Measurements from ENCODE around the gene TRAF2.
"Not testable (repeated sequence)": the region's sequence is repeated elsewhere in the genome, so short reads cannot be mapped to it uniquely, and the experiment has no call there.

Gene TRAF2

DNA sequence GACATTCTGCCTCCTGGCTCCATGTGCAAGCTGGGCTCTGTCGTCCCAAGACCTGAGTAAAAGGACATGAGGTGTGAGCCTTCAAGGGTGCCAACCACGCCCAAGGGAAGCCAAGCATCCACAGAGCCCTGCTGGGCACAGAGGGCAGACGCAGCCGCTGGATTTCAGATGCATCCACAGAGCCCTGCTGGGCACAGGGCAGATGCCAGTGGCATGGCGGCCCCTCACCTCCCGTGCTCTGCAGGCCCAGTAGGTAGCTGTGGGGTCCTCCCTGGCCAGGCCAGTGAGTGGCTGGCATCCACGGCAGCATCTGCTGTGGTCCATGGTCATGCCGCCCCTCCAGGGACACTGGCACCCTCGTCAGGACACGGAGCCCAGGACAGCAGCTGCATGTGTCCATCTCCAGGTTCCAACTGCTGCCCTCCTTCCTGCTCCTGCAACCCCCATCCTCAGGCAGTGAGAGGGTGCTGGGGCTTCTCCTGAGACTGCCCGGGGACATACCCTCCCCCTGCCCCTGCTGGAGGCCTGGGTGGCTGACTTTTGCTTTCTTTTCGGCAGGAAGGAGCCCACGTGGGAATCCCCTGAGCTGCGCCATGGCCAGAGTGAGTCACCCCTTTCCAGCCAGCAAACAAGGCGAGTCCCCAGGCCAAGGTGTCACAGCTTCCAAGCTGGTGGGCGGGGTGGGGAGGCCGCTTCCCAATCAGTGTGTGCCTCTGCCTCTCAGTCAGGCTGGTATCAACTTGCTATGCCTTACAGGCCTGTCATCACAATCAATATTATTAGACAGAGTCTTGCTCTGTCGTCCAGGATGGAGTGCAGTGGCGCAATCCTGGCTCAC, 4.0 kb upstream of the TRAF2 start:
- peak; percentile 91 for DNase-seq

DNA sequence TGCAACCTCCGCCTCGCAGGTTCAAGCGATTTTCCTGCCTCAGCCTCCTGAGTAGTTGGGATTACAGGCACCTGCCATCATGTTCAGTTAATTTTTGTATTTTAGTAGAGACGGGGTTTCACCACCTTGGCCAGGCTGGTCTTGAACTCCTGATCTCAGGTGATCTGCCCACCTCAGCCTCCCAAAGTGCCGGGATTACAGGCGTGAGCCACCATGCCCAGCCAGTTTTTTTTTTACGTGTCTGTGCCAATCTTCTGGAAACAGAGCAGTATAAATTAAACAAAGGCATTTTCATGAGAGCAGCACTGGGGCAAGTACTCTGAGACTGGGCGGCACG, 3.4 kb upstream of the TRAF2 start:
- not testable (repeated sequence) for DNase-seq

DNA sequence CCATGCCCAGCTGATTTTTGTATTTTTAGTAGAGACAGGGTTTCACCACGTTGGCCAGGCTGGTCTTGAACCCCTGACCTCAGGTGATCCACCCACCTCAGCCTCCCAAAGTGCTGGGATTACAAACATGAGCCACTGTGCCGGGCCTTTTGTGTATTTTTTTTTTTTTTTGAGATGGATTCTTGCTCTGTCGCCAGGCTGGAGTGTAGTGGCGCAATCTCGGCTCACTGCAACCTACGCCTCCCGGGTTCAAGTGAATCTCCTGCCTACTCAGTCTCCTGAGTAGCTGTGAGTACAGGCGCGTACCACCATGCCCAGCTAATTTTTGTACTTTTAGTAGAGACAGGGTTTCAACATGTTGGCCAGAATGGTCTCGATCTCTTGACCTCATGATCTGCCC, 2.6 kb upstream of the TRAF2 start:
- DNase-seq: not testable (repeated sequence)

DNA sequence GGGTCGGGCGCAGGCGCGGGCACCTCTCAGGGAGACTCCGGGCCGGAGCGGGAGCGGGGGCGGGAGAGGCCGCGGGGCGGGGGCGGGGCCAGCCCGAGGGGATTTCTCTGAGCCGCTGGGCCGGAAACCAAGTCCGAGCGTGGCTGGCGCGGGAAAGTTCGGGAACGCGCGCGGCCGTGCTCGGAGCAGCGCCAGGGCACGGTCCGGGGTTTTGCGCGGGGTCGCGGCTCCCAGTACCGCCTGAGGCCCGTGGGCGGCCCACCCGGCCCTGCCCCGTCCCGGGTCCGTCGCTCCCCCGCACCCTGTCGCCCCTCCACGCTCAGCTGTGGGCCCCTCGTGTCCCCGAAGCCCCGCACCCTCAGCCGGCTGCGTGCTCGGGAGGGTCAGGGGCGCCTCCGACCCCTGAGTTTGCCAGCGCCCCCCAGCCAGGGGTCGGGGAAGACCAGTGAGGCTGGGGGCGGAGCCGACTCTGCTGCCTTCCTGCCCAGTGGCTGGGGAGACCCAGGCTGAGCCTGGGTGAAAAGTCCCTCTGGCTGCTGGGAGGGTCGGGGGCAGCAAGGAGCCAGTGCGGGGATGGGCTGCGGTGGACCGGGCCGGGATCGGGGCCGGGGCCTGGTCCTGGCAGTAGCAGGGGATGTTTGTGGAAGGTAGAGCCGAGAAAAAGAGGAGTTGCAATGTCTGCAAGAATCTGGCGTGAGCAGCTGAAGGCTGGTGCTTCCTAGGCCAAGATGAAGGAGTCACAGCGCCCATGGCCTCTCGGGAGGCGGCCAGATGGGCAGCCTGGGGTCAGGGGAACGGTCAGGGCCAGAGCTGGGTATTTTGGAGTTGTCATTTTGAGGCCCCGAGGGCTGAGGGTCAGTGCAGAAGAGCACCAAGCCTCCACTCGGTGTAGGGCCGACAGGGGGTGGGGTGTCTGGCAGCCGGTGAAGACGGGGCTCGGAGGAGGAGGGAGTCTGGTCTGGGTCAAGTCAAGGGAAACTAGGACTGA, 588 bp downstream of the TRAF2 start:
- DNase-seq: peak; percentile 43

GRCh38 chr9:136888454-136888853, 2.1 kb downstream of the TRAF2 start:
- DNase-seq: no peak

DNA sequence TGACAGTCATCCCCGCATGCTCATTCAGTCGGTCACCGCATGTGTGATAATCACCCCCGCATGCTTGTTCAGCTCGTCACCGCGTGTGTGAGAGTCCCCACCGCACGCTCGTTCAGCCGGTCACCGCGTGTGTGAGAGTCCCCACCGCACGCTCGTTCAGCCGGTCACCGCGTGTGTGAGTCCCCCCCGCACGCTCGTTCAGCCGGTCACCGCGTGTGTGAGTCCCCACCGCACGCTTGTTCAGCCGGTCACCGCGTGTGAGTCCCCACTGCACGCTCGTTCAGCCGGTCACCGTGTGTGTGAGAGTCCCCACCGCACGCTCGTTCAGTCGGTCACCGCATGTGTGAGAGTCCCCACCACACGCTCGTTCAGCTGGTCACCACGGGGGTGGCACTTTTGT, 3.5 kb downstream of the TRAF2 start:
- no peak for DNase-seq

GRCh38 chr9:136890661-136891060, 4.3 kb downstream of the TRAF2 start:
- DNase-seq: no peak

DNA sequence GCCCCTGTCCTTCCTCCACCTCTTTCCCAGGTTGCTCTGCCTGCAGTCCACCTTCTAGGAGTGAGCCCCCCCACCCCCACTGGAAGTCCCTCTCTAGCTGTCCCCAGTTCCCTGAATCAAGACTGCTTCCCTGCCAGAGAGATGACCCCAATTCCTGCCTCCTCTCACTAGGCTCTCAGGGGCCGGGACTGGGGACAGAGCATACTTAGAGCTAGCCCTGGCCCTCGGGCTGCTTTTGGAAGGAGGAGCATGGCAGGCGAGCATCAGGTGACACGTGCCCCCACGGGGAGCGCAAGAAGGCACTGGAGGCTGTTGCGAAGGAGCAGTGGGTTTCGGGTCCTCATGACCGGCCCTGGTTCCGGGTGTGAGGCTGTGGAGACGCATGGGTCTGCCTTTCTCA, 9.7 kb downstream of the TRAF2 start:
- DNase-seq: no peak

GRCh38 chr9:136898483-136899100, 12.3 kb downstream of the TRAF2 start:
- DNase-seq: no peak

GRCh38 chr9:136899196-136899595, 12.9 kb downstream of the TRAF2 start:
- no peak for DNase-seq

DNA sequence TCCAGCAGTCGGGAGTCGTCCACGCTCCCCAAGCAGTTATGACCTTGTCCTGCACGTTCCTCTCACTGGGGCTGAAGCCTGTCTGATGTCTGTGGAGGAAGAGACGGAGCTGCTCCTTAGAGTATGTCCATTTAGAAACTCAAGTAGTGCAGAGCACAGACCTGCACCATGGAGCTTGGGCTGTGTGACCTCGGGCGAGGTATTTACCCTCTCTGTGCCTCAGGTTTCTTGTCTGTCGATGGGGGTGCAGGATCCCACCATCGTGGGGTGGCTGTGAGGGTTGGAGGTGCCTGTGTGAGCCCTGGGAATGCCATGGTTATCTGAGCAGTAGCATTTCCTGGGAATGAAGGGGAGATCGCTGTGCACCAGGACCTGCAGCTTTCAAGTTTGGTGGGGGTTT, 14.2 kb downstream of the TRAF2 start:
- no peak for DNase-seq

DNA sequence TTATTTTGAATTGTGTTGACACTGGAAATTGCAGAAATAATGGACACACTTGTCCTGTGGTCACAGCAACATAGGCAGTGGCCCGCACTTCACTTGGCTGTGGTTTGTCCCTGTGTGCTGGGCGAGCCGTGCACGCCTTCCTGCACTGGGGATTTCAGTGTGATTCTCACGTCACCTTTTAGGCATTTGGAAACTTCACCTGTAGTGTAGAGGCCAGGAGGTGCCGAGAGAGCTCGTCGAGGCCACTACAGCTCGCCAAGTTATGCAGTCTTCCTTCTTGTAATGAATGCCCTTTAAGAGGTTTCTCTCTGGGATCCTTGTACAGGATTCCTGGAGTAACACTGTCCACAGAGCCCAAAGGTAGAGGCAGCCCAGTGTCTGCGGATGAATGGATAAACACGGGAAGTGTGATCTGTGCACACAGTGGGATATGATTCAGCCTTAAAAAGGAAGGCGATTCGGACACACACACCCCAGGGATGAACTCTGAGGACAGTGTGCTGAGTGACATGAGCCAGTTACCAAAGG, 14.7 kb downstream of the TRAF2 start:
- no peak for DNase-seq

DNA sequence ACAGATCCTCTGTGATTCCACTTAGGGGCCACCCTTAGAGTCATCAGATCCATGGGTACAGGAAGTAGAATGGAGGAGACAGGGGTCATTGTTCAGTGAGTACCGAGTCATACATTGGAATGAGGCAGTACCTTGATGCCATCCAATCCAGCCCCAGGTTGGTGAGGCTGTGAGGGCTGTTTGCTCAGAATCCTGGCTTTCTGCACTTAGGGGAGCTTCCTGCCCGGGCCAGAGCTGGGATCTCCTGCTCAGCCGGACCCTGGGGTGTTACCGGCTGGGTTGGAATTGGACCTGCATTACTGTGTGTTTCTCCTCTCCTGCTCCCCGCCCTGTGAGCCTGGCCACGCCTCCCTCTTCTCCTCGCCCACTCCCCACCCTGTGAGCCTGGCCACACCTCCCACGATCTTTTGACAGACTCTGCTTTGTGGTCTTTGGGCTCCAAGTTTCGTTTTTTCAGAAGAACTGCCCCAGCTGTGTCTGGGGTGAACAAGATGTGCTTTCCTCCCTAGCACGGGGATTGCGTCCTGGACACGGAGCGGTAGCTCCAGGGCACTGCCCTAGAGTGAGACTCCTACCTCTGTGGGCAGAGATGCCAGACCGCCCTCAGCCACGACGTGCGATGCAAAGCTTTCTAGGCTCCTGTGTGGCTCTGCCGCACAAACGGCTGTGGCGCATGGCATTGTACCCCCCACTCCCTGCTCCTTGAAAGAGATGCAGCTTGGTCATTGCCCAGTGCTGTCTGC, 15.4 kb downstream of the TRAF2 start:
- DNase-seq: peak; percentile 78

DNA sequence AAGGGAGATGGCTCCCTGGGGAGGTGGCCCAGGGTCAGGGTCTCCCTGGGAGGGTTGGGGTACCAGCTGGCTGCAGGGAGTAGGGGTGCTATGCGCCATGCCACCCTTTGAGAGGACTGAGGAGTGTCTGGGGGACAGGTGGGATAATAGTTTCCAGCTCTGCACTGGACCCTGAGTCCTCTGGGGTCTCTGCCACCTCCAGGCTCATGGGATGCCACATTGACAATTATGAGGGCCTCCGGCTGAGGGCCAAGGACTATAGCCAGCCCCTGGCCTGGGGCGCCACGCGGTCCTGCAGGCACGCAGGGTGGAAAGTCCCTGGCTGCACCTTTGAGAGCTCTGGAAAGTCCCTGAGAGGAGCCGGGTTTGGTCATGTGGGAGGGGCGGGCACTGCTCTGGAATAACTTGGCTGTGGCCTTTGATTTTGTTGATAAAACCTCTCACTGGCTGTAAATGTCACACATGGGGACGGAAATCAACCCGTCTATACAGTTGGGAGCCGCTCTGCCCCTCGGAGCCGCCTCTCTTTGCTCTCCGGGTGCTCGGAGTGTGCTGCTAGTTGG, 16.0 kb downstream of the TRAF2 start:
- peak; percentile 84 for DNase-seq

GRCh38 chr9:136903041-136903554, 16.8 kb downstream of the TRAF2 start:
- DNase-seq: no peak

DNA sequence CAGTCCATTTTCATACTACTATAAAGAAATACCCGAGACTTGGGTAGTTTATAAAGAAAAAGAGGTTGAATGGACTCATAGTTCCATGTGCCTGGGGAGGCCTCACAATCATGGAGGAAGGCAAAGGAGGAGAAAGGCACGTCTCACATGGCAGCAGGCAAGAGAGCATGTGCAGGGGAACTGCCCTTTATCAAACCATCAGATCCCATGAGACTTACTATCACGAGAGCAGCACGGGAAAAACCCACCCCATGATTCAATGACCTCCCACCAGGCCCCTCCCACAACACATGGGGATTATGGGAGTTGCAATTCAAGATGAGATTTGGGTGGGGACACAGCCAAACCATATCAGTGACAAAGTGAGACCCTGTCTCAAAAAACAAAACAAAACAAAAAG, 19.9 kb downstream of the TRAF2 start:
- DNase-seq: no peak

DNA sequence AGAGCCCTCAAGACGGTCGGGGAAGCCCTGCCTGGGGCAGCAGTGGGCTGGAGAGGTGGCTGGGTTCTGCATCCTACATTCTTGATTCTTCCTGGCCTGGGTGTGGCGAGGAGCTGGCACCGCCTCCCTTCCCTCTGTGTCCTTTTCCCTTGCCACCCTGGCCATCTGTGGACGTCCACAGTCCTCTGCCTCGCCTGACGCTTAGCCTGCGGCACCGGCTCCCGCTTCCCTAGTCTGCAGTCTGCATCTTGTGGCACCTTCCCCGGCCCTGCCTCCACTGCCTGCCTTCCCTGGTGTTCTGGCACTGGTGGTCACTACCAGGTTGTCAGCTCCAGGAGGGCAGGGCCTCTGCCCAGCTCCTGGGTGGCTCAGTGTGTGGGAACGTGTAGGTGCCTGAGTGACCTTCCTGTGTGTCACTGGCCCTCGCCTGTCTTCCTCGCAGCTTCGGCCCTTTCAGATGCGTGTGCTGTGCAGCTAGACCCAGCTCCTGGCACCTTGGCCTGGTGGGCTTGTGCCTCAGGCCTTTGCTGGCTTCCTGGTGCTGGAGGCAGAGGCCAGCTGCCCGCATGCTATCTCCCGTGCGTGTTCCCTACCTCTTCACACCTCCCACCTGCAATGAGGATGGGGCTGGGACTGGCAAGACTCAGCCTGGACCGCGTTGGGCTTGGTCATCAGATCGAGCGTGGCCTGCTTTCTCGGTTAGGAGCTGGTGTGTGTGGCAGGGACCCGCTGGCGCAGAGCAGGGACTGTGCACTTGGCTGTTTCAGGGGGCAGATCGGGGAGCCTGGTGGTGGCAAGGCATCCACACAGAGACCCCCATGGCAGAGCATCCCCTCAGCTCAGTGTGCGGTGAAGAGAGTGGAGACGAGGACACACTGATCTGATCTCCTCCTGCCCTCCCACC, 20.9 kb downstream of the TRAF2 start:
- DNase-seq: no peak

- DNase-seq: no peak
Measured at GRCh38 chr9:136910197-136910900, 24.0 kb downstream of the TRAF2 start.

DNA sequence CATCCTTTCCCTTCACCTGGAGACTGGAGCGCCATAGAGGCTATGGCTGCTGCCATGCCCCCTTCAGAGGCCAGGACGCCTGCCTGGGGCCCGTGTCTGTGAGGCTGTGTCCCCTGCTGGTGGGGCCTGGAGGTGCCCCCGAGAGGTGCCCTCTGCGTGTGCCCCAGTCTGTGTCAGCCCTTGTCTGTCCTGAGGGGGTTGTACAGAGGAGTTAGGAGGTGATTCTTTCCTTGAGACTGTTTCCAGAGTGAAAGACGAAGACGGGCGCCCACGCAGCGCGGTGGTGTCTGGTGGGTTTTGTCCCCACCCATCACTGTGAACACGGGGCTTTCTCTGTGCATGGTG, 24.6 kb downstream of the TRAF2 start:
- DNase-seq: no peak
